Measurements from ENCODE around the gene ACOXL. TPM values are rescaled to one million over a fixed set of nuclear protein-coding genes. Genes with fewer than 3 reads are reported as not detected.

The ACOXL gene
- total RNA-seq, 4 donors from 2014 or later = 0.64 TPM; not detected in 3

- Histone ChIP-seq H3K9me3 (no peaks in the 10 kb centered on the region), H3K27me3 (no peaks in the 10 kb centered on the region), H3K36me3 (peaks cover 5% of the 10 kb centered on the region), H3K27ac (no peak overlapping the region), H3K4me3 (no peak overlapping the region), H3K4me1 (peaks cover 18% of the 10 kb centered on the region)
- TF ChIP-seq, protein P1, sequence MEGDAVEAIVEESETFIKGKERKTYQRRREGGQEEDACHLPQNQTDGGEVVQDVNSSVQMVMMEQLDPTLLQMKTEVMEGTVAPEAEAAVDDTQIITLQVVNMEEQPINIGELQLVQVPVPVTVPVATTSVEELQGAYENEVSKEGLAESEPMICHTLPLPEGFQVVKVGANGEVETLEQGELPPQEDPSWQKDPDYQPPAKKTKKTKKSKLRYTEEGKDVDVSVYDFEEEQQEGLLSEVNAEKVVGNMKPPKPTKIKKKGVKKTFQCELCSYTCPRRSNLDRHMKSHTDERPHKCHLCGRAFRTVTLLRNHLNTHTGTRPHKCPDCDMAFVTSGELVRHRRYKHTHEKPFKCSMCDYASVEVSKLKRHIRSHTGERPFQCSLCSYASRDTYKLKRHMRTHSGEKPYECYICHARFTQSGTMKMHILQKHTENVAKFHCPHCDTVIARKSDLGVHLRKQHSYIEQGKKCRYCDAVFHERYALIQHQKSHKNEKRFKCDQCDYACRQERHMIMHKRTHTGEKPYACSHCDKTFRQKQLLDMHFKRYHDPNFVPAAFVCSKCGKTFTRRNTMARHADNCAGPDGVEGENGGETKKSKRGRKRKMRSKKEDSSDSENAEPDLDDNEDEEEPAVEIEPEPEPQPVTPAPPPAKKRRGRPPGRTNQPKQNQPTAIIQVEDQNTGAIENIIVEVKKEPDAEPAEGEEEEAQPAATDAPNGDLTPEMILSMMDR (IDR thresholded peaks at IDR 0.05) = no peak
- TF ChIP-seq POLR2A (IDR thresholded peaks at IDR 0.05) (no peak), EP300 (IDR thresholded peaks at IDR 0.05) (no peak), POLR2AphosphoS5 (IDR thresholded peaks at IDR 0.05) (no peak)
- DNase-seq (ENCODE audit: low spot score in 2 of 2) = no peak
- WGBS = 90% methylated on average over 1 of the region's 1 CpG
These were observed 409.7 kb downstream of the ACOXL start for GRCh38 chr2:111142101-111142500.

DNA sequence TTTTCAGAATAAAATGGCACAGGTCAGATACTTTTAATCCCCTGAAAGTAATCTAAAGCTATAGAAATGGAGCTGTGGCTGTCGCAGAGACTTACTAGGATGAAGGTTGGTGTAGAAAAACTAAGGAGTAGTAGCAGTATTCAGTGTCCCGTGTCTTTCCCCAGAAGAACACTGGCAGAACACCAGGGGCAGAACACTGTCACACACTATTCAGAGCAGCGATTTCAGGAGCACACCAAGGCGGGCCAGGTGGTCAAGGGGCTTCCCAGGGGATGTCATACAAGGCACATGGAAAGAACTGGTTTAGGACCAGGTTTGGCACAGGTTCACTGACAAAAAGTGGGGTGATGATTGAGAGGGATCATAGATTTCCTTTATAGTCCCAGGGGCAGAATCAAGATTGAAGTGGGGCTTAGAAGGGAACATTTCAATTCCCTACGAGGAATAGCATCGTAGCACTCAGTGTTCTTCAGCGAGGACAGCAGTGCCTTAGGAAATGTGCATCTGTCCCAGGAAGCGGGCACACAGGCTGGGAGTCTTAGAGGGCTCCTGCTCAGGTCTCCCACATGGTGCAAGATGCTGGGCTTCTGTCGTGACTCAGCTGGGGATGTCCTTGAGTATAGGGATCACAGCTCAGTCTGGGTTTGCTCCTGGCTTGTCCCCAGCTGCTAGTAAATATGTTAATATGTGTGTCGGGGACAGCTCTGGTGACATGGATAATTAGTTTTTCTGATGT, 410.9 kb downstream of the ACOXL start:
- Histone ChIP-seq H3K4me1 (peaks cover 26% of the 10 kb centered on the region), H3K27ac (no peak overlapping the region), H3K9me3 (no peaks in the 10 kb centered on the region), H3K27me3 (no peaks in the 10 kb centered on the region), H3K36me3 (peaks cover 3% of the 10 kb centered on the region), H3K4me3 (no peak overlapping the region)
- DNase-seq (ENCODE audit: low spot score in 2 of 2) = no peak
- WGBS = 78% methylated on average over 10 of the region's 10 CpGs
- TF ChIP-seq POLR2A (IDR thresholded peaks at IDR 0.05) (no peak), EP300 (IDR thresholded peaks at IDR 0.05) (no peak), POLR2AphosphoS5 (IDR thresholded peaks at IDR 0.05) (no peak)
- TF ChIP-seq, protein P1 (IDR thresholded peaks at IDR 0.05) = no peak

GRCh38 chr2:111143843-111144198, 411.4 kb downstream of the ACOXL start:
- DNase-seq (ENCODE audit: low spot score in 2 of 2) = no peak
- peaks cover 25% of the 10 kb centered on the region for H3K4me1 ChIP-seq
- TF ChIP-seq EP300 (IDR thresholded peaks at IDR 0.05) (no peak), POLR2A (IDR thresholded peaks at IDR 0.05) (no peak), POLR2AphosphoS5 (IDR thresholded peaks at IDR 0.05) (no peak)
- TF ChIP-seq, protein P1 (IDR thresholded peaks at IDR 0.05) = no peak
- H3K4me3 ChIP-seq = no peak overlapping the region
- no peaks in the 10 kb centered on the region for H3K27me3 ChIP-seq
- 60% methylated on average over 1 of the region's 1 CpG for WGBS
- peaks cover 3% of the 10 kb centered on the region for H3K36me3 ChIP-seq
- no peaks in the 10 kb centered on the region for H3K9me3 ChIP-seq
- no peak overlapping the region for H3K27ac ChIP-seq

GRCh38 chr2:111145103-111145760, 412.9 kb downstream of the ACOXL start:
- H3K9me3 ChIP-seq = no peaks in the 10 kb centered on the region
- DNase-seq (ENCODE audit: low spot score in 2 of 2) = no peak
- H3K27ac ChIP-seq = no peak overlapping the region
- H3K27me3 ChIP-seq = no peaks in the 10 kb centered on the region
- no peak overlapping the region for H3K4me3 ChIP-seq
- no peak for TF ChIP-seq EP300 (IDR thresholded peaks at IDR 0.05)
- TF ChIP-seq POLR2A (IDR thresholded peaks at IDR 0.05) = no peak
- TF ChIP-seq, protein P1 (IDR thresholded peaks at IDR 0.05) = no peak
- H3K36me3 ChIP-seq = peaks cover 3% of the 10 kb centered on the region
- H3K4me1 ChIP-seq = peaks cover 12% of the 10 kb centered on the region
- WGBS = 94% methylated on average over 7 of the region's 7 CpGs

GRCh38 chr2:111145951-111146350, 413.6 kb downstream of the ACOXL start:
- 98% methylated on average over 2 of the region's 2 CpGs for WGBS
- no peak overlapping the region for H3K4me3 ChIP-seq
- H3K9me3 ChIP-seq = no peaks in the 10 kb centered on the region
- H3K4me1 ChIP-seq = peaks cover 12% of the 10 kb centered on the region
- H3K36me3 ChIP-seq = peaks cover 9% of the 10 kb centered on the region
- no peak overlapping the region for H3K27ac ChIP-seq
- DNase-seq (ENCODE audit: low spot score in 2 of 2) = no peak
- TF ChIP-seq POLR2A (IDR thresholded peaks at IDR 0.05) (no peak), POLR2AphosphoS5 (IDR thresholded peaks at IDR 0.05) (no peak), EP300 (IDR thresholded peaks at IDR 0.05) (no peak)
- TF ChIP-seq, protein P1 (IDR thresholded peaks at IDR 0.05) = no peak
- H3K27me3 ChIP-seq = no peaks in the 10 kb centered on the region
